OCI-LY3 (cell line): ENCODE results near the gene DOCK9.

Experiments used
- CTCF ChIP-seq: fragments of 200-600, 300-600 bp; sonication (generic); IDR thresholded peaks from 2 replicates; pipeline ENCODE4 v1.5.1; 2014; ENCODE audit warnings: antibody characterized with exemption, low read length, low read depth
- EZH2phosphoT487 ChIP-seq: fragments of 200-600 bp; shearing (Covaris generic); IDR thresholded peaks from 2 replicates; pipeline ENCODE4 v1.6.1; 2018; ENCODE audit warnings: antibody characterized with exemption, mixed run types, low read depth

GRCh38 chr13:98828614-98829013, 149.2 kb downstream of the DOCK9 start:
- TF ChIP-seq CTCF (no peak), EZH2phosphoT487 (no peak)
